ENCODE data around the gene WASF1.

The WASF1 gene

GRCh38 chr6:110179406-110180227, at the start of gene WASF1:
TSS of gene WASF1 (minus strand) at chr6:110179670. CDS start at chr6:110127601, 52,069 bp downstream.
- DNase-seq = peak; percentile 97

GRCh38 chr6:110226261-110226660, 46.8 kb upstream of the WASF1 start:
- DNase-seq = no peak

- DNase-seq = no peak
These were observed 42.3 kb upstream of the WASF1 start for GRCh38 chr6:110221738-110222137.

- no peak for DNase-seq
These were observed 37.8 kb upstream of the WASF1 start for GRCh38 chr6:110217266-110217665.

- no peak for DNase-seq
These were observed 36.7 kb upstream of the WASF1 start for GRCh38 chr6:110216140-110216539.

GRCh38 chr6:110214338-110214737, 34.9 kb upstream of the WASF1 start:
- DNase-seq = no peak

GRCh38 chr6:110211753-110212152, 32.3 kb upstream of the WASF1 start:
- DNase-seq = no peak

- DNase-seq = no peak
These were observed 28.2 kb upstream of the WASF1 start for GRCh38 chr6:110207652-110208051.

- DNase-seq = no peak
These were observed 21.8 kb upstream of the WASF1 start for GRCh38 chr6:110201151-110201884.

GRCh38 chr6:110198561-110198960, 19.1 kb upstream of the WASF1 start:
- no peak for DNase-seq

- DNase-seq = no peak
These were observed 17.4 kb upstream of the WASF1 start for GRCh38 chr6:110196874-110197273.

- no peak for DNase-seq
These were observed 16.2 kb upstream of the WASF1 start for GRCh38 chr6:110195639-110196038.

- DNase-seq = no peak
These were observed 12.0 kb upstream of the WASF1 start for GRCh38 chr6:110191477-110191876.

- DNase-seq = no peak
These were observed 11.3 kb upstream of the WASF1 start for GRCh38 chr6:110190726-110191125.

GRCh38 chr6:110188791-110189190, 9.3 kb upstream of the WASF1 start:
- no peak for DNase-seq

GRCh38 chr6:110185879-110186278, 6.4 kb upstream of the WASF1 start:
- DNase-seq = no peak

- DNase-seq = no peak
These were observed 3.9 kb upstream of the WASF1 start for GRCh38 chr6:110183292-110183885.

GRCh38 chr6:110181131-110182030, 1.9 kb upstream of the WASF1 start:
- DNase-seq = no peak

- peak; percentile 91 for DNase-seq
These were observed 948 bp upstream of the WASF1 start, which contains the start of gene CDC40 for GRCh38 chr6:110180228-110181008. TSS of gene CDC40 (plus strand) at chr6:110180427. CDS start at chr6:110180445, 18 bp downstream.

GRCh38 chr6:110178626-110179405, 654 bp downstream of the WASF1 start:
- DNase-seq = peak; percentile 78

Measured in DMS 273 treated with DMSO at 0.1 percent for 48 hours (cell line).